ENCODE data around the gene AKT3.

The AKT3 gene

DNA sequence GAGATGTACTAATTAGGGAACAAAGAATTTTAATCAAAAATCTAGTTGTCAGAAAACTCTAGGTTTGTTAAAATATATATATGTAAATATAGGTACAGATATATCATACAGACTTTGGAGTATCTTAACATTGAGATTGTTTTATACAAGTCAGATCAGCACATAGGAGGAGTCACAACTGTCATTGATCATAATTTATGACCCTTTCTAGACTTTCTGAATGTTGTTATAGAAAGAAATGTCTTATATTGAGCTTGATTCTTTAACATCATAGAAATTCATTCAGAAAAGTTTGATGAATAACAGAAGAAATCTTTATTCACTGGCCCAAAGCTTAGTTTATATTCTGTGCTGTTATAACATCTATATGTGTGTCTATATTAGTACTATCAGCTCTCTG is 408.4 kb downstream of the AKT3 start:
- DNase-seq (ENCODE audit: insufficient read length, low spot score), result no peak
- FAIRE-seq, result no peak
- no peak for TF ChIP-seq TAF1 (IDR thresholded peaks at IDR 0.05; ENCODE audit: low read depth, low read length)
- TF ChIP-seq POLR2AphosphoS5 (IDR thresholded peaks at IDR 0.05; ENCODE audit: low read depth, low read length), result no peak
- no peak for TF ChIP-seq PAX5 (IDR thresholded peaks at IDR 0.05; ENCODE audit: insufficient read depth, low read length, severe bottlenecking)
- no peak for TF ChIP-seq POLR2A (IDR thresholded peaks at IDR 0.05; ENCODE audit: low read depth, low read length)
- TF ChIP-seq SPI1 (IDR thresholded peaks at IDR 0.05; ENCODE audit: low read depth, low read length), result no peak
- TF ChIP-seq POU2F2 (IDR thresholded peaks at IDR 0.05; ENCODE audit: low read depth, low read length), result no peak

- DNase-seq (ENCODE audit: insufficient read length, low spot score), result no peak
- TF ChIP-seq TAF1 (IDR thresholded peaks at IDR 0.05; ENCODE audit: low read depth, low read length), result no peak
- no peak for TF ChIP-seq POLR2A (IDR thresholded peaks at IDR 0.05; ENCODE audit: low read depth, low read length)
- no peak for TF ChIP-seq POU2F2 (IDR thresholded peaks at IDR 0.05; ENCODE audit: low read depth, low read length)
- TF ChIP-seq SPI1 (IDR thresholded peaks at IDR 0.05; ENCODE audit: low read depth, low read length), result no peak
- TF ChIP-seq POLR2AphosphoS5 (IDR thresholded peaks at IDR 0.05; ENCODE audit: low read depth, low read length), result no peak
- no peak for TF ChIP-seq PAX5 (IDR thresholded peaks at IDR 0.05; ENCODE audit: insufficient read depth, low read length, severe bottlenecking)
- FAIRE-seq, result no peak
Observed at GRCh38 chr1:243440406-243440805, 409.6 kb downstream of the AKT3 start.

DNA sequence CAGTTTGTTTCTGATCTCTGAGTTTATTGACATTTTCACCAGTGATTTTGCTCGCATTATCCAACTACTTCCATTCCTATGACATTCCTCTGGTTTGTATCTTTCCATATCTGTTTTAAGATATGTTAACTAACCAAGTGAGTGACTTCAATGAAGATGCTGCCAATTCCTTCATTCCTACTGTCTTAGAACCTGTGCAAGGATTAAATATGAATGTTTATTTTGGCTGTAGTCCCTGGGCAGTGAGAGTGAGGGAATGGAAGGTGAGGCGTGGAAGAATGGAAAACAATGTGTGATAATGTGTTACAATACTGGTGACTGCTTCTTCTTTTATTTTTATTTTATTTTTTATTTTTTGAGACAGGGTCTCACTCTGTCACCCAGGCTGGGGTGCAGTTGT is 411.2 kb downstream of the AKT3 start:
- TF ChIP-seq SPI1 (IDR thresholded peaks at IDR 0.05; ENCODE audit: low read depth, low read length) (no peak), POLR2A (IDR thresholded peaks at IDR 0.05; ENCODE audit: low read depth, low read length) (no peak), PAX5 (IDR thresholded peaks at IDR 0.05; ENCODE audit: insufficient read depth, low read length, severe bottlenecking) (no peak), POLR2AphosphoS5 (IDR thresholded peaks at IDR 0.05; ENCODE audit: low read depth, low read length) (no peak), POU2F2 (IDR thresholded peaks at IDR 0.05; ENCODE audit: low read depth, low read length) (no peak), TAF1 (IDR thresholded peaks at IDR 0.05; ENCODE audit: low read depth, low read length) (no peak)
- FAIRE-seq (no peak), DNase-seq (ENCODE audit: insufficient read length, low spot score) (no peak)

Measured in GM12891 (cell line).